Measurements from ENCODE around the gene DSTN.
"Not testable (repeated sequence)": the region's sequence is repeated elsewhere in the genome, so short reads cannot be mapped to it uniquely, and the experiment has no call there.

Gene DSTN

GRCh38 chr20:17653835-17654648 is 84.2 kb downstream of the DSTN start:
- DNase-seq = no peak

GRCh38 chr20:17654649-17655285 is 84.9 kb downstream of the DSTN start:
- DNase-seq = no peak

GRCh38 chr20:17655286-17655651 is 85.4 kb downstream of the DSTN start:
- no peak for DNase-seq

GRCh38 chr20:17655865-17656479 is 86.1 kb downstream of the DSTN start:
- DNase-seq = no peak

GRCh38 chr20:17657079-17657825 is 87.4 kb downstream of the DSTN start:
- no peak for DNase-seq

GRCh38 chr20:17657898-17658647 is 88.2 kb downstream of the DSTN start:
- DNase-seq = no peak

GRCh38 chr20:17658648-17658993 is 88.7 kb downstream of the DSTN start:
- no peak for DNase-seq

GRCh38 chr20:17659344-17659743 is 89.5 kb downstream of the DSTN start:
- not testable (repeated sequence) for DNase-seq

Data from stimulated activated CD4-positive, alpha-beta T cell treated with anti-CD3 and anti-CD28 coated beads, Interleukin-1b, Interleukin-23, amount 100 ng/mL, for 48 hours (primary cell).